Osteocyte (in vitro differentiated cells): Measurements from ENCODE around the gene ERMP1. TPM values are rescaled to one million over a fixed set of nuclear protein-coding genes. Genes with fewer than 3 reads are reported as not detected.
"Not testable (repeated sequence)": the region's sequence is repeated elsewhere in the genome, so short reads cannot be mapped to it uniquely, and the experiment has no call there.

ENCODE experiments used
- DNase-seq: peaks from one replicate; pipeline ENCODE4 v3.0.0; 2021; ENCODE audit warnings: mixed read lengths; ENCODE audit not compliant: unreplicated experiment; ENCODE audit errors: extremely low spot score
- H3K27ac Mint-ChIP-seq: one replicate; pipeline ENCODE4 v1.8.0; 2021; ENCODE audit warnings: mild to moderate bottlenecking, mixed read lengths; ENCODE audit not compliant: unreplicated experiment
- H3K27me3 Mint-ChIP-seq: one replicate; pipeline ENCODE4 v1.8.0; 2021; ENCODE audit warnings: mixed read lengths; ENCODE audit not compliant: unreplicated experiment
- H3K36me3 Mint-ChIP-seq: one replicate; pipeline ENCODE4 v1.8.0; 2021; ENCODE audit warnings: mixed read lengths; ENCODE audit not compliant: unreplicated experiment
- H3K4me1 Mint-ChIP-seq: one replicate; pipeline ENCODE4 v1.8.0; 2021; ENCODE audit warnings: mixed read lengths; ENCODE audit not compliant: unreplicated experiment
- H3K4me3 Mint-ChIP-seq: one replicate; pipeline ENCODE4 v1.8.0; 2021; ENCODE audit warnings: mild to moderate bottlenecking, moderate library complexity, mixed read lengths; ENCODE audit not compliant: unreplicated experiment
- H3K9me3 Mint-ChIP-seq: one replicate; pipeline ENCODE4 v1.8.0; 2021; ENCODE audit warnings: mixed read lengths; ENCODE audit not compliant: unreplicated experiment
- CTCF ChIP-seq: fragments of 200-600 bp; sonication (generic); IDR thresholded peaks from 2 replicates; pipeline ENCODE4 v1.5.0; 2021; ENCODE audit warnings: antibody characterized with exemption, mild to moderate bottlenecking, moderate library complexity
- total RNA-seq: library from RNA; stranded (reverse); gene quantifications from 2 replicates; pipeline ENCODE4 v1.2.1, GENCODE V29; 2021

The ERMP1 gene
- total RNA-seq, 1 donor from 2014 or later = 19.7 TPM

GRCh38 chr9:5813824-5814223, 19.1 kb downstream of the ERMP1 start:
- Mint-ChIP-seq H3K36me3 (peaks cover 27% of the 10 kb centered on the region), H3K27me3 (no peaks in the 10 kb centered on the region), H3K9me3 (no peaks in the 10 kb centered on the region), H3K27ac (no peak overlapping the region), H3K4me1 (no peaks in the 10 kb centered on the region), H3K4me3 (no peak overlapping the region)
- no peak for TF ChIP-seq CTCF
- no peak for DNase-seq

- H3K27me3 Mint-ChIP-seq = no peaks in the 10 kb centered on the region
- no peaks in the 10 kb centered on the region for H3K4me1 Mint-ChIP-seq
- TF ChIP-seq CTCF = no peak
- DNase-seq = no peak
- peaks cover 19% of the 10 kb centered on the region for H3K36me3 Mint-ChIP-seq
- no peak overlapping the region for H3K27ac Mint-ChIP-seq
- H3K9me3 Mint-ChIP-seq = no peaks in the 10 kb centered on the region
- H3K4me3 Mint-ChIP-seq = no peak overlapping the region
Observed at GRCh38 chr9:5811751-5812150, 21.2 kb downstream of the ERMP1 start.

- H3K27me3 Mint-ChIP-seq = no peaks in the 10 kb centered on the region
- no peak for TF ChIP-seq CTCF
- H3K4me1 Mint-ChIP-seq = peaks cover 13% of the 10 kb centered on the region
- no peak overlapping the region for H3K4me3 Mint-ChIP-seq
- no peaks in the 10 kb centered on the region for H3K9me3 Mint-ChIP-seq
- H3K36me3 Mint-ChIP-seq = peaks cover 13% of the 10 kb centered on the region
- no peak for DNase-seq
- no peak overlapping the region for H3K27ac Mint-ChIP-seq
Observed at GRCh38 chr9:5805478-5805877, 27.4 kb downstream of the ERMP1 start.

- no peak for DNase-seq
- Mint-ChIP-seq H3K4me1 (peaks cover 21% of the 10 kb centered on the region), H3K4me3 (no peak overlapping the region), H3K36me3 (peaks cover 9% of the 10 kb centered on the region), H3K27me3 (no peaks in the 10 kb centered on the region), H3K9me3 (no peaks in the 10 kb centered on the region), H3K27ac (no peak overlapping the region)
- TF ChIP-seq CTCF = no peak
Observed at GRCh38 chr9:5801739-5802113, 31.2 kb downstream of the ERMP1 start.

- no peak for TF ChIP-seq CTCF
- Mint-ChIP-seq H3K36me3 (peaks cover 9% of the 10 kb centered on the region), H3K27me3 (no peaks in the 10 kb centered on the region), H3K27ac (no peak overlapping the region), H3K9me3 (no peaks in the 10 kb centered on the region), H3K4me1 (peaks cover 21% of the 10 kb centered on the region), H3K4me3 (no peak overlapping the region)
- DNase-seq = no peak
Observed at GRCh38 chr9:5800969-5801738, 31.8 kb downstream of the ERMP1 start.

- DNase-seq = not testable (repeated sequence)
Observed at GRCh38 chr9:5800378-5800777, 32.5 kb downstream of the ERMP1 start.

More at GRCh38 chr9:5800378-5800777, 32.5 kb downstream of the ERMP1 start:
- not testable (repeated sequence) for H3K36me3 Mint-ChIP-seq, H3K9me3 Mint-ChIP-seq, H3K27me3 Mint-ChIP-seq, H3K27ac Mint-ChIP-seq, H3K4me3 Mint-ChIP-seq
- H3K4me1 Mint-ChIP-seq = peaks cover 21% of the 10 kb centered on the region
